Measurements from ENCODE around the gene CISH.

The CISH gene

DNA sequence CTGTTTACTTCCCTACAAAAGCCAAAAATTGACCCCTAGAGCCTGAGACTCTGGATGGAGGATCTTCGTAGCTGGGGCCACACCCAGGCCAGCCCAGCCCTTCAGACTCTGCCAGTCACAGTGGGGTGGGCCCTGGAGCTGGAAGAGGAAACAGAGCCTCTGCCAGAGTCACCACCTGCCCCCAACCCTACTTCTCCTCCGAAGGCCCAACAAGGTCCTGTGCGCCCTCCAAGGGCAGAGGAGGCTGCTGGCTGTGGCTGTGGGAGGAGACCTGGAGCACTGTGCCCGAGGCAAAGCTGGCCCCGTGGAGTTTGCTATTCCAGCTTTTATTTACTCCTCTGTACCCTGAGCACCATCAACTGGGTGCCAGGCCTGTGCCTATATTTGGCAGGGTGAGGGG is 19.0 kb downstream of the CISH start:
- DNase-seq: peak in 1 of 2 donors; percentile 36

DNA sequence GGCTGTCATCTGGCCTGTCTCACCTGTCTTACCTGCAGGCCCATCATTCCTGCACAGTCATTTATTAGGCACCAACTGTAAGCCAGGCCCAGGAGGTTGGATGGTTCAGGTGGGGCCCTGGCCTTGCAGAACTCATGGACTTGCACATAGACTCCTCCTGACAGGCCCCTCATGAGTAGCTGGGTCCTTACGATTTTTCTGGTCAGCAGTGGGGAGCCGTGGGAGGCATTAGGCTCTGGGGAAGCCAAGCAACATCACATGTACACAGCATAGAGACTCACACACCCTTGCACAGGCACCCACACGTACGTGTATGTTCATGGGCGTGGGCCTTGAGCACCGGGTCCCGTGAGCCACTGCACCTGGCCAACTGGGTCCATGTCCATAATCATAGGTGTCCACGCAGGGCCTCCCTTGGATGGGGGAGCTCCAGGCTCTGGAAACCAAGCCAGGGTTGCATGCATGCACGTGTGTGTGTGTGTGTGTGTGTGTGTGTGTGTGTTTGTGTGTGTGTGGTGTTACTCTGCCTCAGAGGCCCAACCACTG is 20.3 kb downstream of the CISH start:
- DNase-seq: no peak

- DNase-seq: no peak
Observed at GRCh38 chr3:50588759-50589433, 22.7 kb downstream of the CISH start.

GRCh38 chr3:50587806-50588758 is 23.5 kb downstream of the CISH start:
- DNase-seq: peak in 1 of 2 donors; percentile 15

DNA sequence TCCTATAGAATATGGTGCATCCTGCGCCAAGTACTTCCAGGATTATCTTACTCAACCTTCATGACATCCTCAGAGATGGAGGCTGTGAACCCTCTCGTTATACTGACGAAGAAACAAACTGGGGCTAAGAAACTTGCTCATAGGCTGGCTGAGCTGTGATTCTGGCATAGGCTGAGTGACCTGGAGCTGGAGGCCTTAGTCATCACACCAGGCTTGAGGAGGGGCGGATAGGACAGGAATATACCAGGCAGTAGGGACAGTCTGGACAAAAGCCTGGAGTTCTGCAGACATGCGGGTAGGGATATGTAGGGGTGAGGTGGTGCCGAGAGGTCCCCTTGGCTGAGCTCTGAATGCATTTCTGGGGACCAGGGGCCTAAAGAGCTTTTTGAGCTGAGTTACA is 24.2 kb downstream of the CISH start:
- DNase-seq: no peak

DNA sequence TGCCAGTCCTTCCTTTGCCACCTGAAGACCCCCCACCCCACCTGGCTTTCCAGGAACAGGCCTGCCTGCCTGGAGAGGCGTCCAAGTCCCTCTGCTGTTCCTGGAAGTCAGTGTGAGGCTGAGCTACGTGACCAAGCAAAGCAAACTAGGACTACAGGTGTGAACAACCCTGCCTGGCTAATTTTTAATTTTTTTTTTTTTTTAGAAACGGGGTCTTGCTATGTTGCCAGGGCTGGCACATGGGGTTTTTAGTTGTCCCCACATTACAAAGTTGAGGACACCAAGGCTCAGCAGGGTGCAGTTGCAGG is 24.9 kb downstream of the CISH start:
- no peak for DNase-seq

DNA sequence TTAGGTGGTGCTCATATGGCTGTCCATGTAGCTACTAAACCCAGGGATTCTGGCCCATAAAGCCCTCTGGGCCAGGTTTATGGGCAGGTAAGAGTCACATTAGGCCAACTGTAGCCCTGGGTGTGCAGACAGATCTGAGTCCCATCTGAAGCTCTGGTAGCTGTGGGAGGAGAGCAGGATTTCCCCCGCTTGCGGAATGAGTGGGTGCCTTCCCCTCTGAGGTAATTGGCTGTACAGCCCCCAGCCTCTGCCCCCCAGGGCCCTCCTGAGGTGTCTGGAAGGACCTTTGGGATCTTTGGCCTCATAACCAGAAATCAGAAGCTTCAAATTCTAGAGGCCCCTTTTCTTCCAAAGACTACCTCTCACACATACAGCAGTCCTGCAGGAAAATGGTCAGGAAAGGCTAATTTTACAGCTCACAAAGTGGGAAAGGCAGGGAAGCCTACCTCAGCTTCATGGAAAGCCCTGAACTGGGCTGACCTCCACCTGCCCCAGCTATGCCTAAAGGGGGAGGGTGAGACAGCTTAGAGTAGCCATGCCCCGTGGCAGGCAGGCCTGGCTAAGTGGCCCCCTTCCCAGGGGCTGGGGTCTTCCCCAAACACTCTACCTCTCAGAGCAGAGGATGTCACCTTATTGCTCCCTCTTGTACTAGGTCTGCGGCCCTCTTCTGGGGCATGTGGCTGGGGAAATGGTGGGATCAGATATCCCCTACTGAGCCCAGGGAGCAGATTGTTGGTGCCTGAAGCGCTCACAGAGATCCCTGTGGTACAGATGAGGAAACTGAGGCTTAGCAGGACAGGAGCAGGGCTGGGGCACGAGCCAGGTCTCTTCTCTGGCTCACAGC is 25.4 kb downstream of the CISH start:
- no peak for DNase-seq

DNA sequence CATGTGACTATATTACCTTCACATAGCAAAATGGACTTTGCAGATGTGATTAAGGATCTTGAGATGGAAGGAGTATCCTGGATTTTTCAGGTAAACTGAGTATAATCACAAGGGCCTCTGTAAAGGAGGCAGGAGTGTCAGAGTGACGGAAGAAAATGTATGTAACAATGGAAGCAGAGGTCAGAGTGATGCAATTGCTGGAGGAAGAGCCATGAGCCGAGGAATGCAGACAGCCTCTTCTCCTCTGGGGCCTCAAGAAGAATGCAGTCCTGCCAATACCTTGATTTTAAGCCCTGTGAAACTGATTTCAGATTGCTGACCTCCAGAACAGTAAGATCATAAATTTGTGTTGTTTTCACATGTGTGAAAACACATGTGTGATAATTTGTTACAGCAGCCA is 27.2 kb downstream of the CISH start:
- DNase-seq: no peak

- DNase-seq: no peak
Observed at GRCh38 chr3:50583897-50584296, 27.7 kb downstream of the CISH start.

DNA sequence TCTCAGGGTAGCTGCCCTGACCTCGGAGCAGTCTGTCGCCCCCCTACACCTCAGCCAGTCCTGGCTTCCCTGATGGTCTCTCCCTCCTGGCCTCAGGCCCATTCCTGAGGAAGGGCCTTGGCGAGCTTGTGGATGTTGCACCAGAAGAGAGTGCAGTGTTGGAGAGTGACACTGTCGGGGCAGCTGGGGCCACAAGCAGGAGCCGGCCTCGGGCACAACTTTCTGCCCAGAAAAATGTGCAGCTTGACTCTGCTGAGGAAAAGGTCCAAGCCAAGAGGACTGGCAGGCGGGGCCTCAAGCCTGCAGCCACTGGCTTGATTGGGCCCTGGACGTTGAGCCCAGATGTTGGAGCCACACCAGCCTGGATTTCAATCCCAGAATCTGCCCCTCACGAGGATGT is 29.5 kb downstream of the CISH start:
- no peak for DNase-seq

GRCh38 chr3:50581459-50581842 is 30.1 kb downstream of the CISH start:
- no peak for DNase-seq

- DNase-seq: no peak
Observed at GRCh38 chr3:50580683-50581458, 30.7 kb downstream of the CISH start.

- DNase-seq: no peak
Observed at GRCh38 chr3:50577348-50577747, 34.2 kb downstream of the CISH start.

DNA sequence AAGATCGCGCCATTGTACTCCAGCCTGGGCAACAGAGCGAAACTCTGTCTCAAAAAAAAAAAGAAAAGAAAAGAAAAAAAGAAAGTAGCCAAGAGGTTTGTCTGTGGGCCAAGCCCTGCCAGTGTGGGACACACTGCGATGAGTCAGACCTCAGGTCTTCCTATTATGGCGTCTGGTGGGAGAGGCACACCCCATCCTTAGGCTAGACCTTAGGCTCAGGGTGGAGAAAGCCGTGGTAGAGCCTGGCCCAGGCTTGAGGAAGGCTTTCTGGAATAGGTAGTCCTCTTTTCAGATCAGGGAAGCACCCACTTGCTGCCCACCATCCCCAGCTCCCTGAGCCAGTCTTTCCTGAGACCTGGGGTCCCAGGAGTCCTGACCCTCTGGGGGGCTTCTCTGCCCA is 36.2 kb downstream of the CISH start:
- peak in 1 of 2 donors; percentile 21 for DNase-seq

- no peak for DNase-seq
Observed at GRCh38 chr3:50574444-50574831, 37.1 kb downstream of the CISH start.

- no peak for DNase-seq
Observed at GRCh38 chr3:50573566-50574443, 37.8 kb downstream of the CISH start.

- peak in 1 of 2 donors; percentile 1 for DNase-seq
Observed at GRCh38 chr3:50572801-50573371, 38.7 kb downstream of the CISH start.

DNA sequence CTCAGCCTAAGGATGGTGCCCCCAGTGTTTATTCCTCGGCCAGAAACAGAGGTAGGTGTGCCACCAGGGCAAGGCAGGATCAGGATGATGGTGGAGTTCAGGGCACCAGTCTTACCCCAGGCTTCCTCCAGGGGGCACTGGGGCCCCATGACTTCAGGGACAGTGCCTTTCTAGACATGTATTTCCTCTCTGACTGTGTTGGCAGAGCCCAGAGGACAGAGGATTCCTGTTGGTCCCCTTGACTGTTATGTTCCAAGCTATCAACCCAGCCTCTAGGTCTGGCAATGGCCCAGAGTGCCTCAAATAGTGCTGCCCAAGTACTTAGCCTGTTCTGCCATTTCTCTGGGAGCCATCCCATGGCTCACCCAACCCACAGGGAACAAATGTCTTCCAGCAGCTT is 39.4 kb downstream of the CISH start:
- DNase-seq: peak; percentile 50 to 85

- DNase-seq: no peak
Observed at GRCh38 chr3:50571486-50571885, 40.1 kb downstream of the CISH start.

DNA sequence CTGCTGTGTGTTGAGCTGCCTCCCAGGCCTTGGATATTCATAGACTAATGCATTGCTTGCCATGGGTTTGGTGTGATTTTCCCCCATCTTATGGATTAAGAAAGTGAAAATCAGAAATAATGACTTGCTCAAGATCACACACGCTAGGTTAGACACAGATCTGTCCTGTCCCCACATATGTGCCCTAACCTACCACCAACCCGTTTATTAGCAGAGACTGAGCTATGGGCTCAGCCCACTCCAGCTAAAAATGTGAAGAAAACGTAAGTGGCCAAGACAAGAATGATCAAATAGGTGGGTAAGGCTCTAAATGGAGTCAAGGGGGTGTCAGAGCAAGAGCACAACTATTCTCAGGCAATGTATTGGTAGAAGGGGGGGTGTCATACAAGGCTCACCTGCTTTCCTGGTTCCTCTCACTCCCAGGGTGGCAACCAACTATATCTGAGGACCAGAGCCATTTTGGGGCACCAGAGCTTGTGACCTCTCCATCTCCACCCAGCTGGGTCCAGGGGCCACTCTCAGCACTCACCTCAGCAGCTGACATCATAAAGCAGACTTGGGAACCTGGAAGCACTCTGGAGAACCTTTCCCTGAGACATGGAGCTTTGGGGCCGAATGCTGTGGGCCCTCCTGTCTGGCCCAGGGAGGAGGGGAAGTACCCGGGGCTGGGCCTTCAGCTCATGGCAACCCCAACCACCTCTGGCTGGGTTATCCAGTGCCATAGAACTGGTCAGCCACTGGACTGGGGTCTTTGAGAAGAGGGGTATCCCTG is 40.9 kb downstream of the CISH start:
- DNase-seq: no peak

All from bone marrow (tissue), 2 donors.